Fibroblast of peridontal ligament (primary cell): ENCODE data around the gene HES7.

Source experiments
- DNase-seq: peaks from one replicate; pipeline ENCODE4 v3.0.0-alpha.2; 2010; ENCODE audit errors: extremely low read depth

Gene HES7

DNA sequence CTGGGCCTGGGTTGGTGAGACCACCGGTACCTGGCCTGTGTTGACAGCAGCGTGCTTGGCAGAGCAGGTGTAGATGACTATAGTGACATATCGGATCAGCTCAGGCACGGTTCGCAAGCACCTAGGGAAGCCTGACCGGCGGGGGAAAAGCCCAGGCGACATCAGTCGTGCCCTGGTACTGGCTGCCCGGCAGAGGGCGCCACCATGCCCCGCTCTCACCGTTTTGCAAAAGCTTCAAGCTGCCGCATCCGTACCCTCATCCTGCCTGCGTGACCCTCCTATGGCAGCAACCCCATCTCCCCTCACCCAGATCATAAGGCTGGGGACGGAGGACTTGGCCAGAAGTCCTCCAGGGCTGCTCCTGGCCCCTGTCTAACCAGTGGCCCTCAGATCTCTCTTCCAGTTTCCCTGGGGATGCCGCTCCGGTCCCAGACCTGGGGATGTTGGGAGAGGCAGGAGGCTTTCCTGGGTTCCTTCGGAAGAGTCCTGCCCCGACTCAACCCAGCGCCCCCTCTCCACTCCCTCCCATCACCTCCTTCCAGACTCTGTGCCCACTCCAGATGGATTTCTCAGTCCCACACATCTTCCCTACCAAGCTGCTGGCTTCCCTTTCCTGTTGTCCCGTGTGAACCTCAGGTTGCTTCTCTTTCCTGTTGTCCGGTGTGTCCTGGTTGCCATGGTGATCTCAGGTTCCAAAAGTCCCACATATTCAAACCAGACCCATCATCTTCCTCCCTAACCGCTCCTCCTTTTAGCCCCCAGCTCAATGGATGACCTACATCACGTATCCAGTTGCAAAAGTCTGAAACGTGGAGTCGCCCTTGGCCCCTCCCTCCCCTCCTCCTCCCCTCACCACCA lies 50.0 kb downstream of the HES7 start:
- DNase-seq, result peak; percentile 35

DNA sequence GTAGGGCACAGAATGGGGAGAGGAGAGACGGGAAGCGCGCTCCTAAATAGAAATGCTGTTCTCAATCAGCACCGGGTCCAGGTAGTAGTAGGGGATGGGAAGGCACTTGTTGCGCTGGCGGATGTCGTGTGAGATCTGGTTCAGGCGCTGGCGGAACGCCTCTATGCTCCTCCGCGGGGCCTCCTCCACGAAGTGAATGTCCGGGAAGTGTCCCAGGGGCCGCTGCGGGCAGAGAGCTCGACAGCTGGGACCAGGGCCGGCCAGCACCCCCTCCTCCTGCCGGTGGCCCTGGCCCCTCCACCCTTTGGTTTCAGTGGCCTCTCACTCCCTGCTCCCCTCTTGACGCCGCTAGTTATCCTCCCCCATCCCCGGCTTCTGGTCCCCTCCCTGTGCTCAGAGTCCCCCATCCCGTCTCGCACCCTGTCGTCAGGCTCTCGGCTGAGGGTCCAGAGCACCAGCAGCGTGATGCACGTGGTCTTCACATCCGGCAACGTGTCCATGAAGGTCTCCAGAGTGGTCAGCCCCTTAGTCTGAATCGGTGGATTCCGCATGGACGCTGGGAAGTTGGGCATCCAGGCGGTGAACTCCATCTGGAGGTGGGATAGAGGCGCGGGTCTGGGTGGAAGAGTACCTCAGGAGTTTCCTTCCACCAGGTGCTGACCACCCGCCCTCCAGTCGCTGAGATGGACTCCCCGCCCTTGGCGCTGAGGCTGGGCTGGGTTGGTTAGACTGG lies 51.0 kb downstream of the HES7 start:
- no peak for DNase-seq

DNA sequence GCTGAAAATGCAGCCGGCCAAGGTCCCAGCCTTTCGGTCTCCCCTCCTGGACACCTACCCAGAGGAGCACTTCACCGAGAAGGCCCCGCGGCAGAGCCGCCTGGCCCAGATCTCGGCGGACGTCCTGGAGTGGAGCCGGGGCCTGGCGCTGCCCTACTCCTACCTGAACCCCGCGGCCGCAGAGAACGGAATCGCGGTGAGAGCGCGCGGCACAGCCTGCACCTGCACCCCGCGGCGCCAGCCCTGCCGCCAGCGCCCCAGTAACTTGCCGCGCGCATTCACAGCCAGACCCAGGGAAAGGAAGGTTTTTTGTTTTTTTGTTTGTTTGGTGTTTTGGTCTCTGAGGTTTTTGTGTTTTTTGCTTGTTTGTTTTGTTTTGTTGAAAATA lies 51.6 kb downstream of the HES7 start:
- DNase-seq, result no peak

DNA sequence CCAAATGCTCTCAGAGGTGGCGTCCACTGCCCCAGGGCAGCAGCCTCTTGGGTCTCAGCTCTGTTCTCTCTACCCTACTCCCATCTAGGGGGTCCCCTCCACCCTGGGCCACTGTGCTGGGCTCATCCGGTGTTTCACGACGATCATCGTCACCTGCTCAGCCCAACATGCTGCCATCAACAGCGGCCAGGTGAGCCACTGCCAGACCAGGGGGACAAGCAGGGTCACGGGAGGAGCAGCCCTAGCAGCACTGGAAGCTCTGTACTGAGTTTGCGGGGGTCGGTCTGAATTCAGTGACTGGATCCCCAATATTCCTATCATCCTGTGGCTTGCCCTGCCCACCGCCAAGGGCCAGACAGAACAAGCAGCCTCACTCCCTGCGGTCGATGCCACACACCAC lies 52.4 kb downstream of the HES7 start:
- DNase-seq, result no peak
